Measurements from ENCODE around the gene CD96. TPM values are rescaled to one million over a fixed set of nuclear protein-coding genes. Genes with fewer than 3 reads are reported as not detected.

The CD96 gene
- total RNA-seq, 1 experiment from 2014 or later = 0.59 TPM

- DNase-seq = no peak
- Histone ChIP-seq H3K9me3 (no peaks in the 10 kb centered on the region), H3K27me3 (replicated peaks; ENCODE audit: control insufficient read depth, insufficient read depth, low read length) (no peaks in the 10 kb centered on the region), H3K4me3 (ENCODE audit: low read depth, low read length) (no peak overlapping the region), H3K4me1 (peaks cover 21% of the 10 kb centered on the region), H3K36me3 (ENCODE audit: control insufficient read depth, insufficient read depth, low read length) (no peaks in the 10 kb centered on the region)
- POLR2A ChIA-PET = no interaction called here
- BruUV-seq (replicated peaks) = no TSS peak
- no peaks in the 10 kb centered on the region for H3K27me3 Mint-ChIP-seq (ENCODE audit: insufficient read depth, unreplicated experiment)
- no peak overlapping the region for H3K27ac Mint-ChIP-seq (ENCODE audit: unreplicated experiment)
- intact Hi-C loops (cut with micrococcal nuclease; ENCODE audit: unreplicated experiment) = no loop called here
- CTCF ChIA-PET = interaction anchor here (1.2 kb wide), 1 partner anchor 27 kb away, joined by 4 read pairs; no protein-coding TSS in a partner anchor
- H3K36me3 Mint-ChIP-seq (ENCODE audit: insufficient read depth, unreplicated experiment) = no peaks in the 10 kb centered on the region
- H3K9me3 Mint-ChIP-seq (ENCODE audit: unreplicated experiment) = no peaks in the 10 kb centered on the region
- H3K4me3 Mint-ChIP-seq (ENCODE audit: unreplicated experiment) = no peak overlapping the region
- TF ChIP-seq CTCF (IDR thresholded peaks at IDR 0.05; ENCODE audit: insufficient read depth in 1 of 2, low read depth in 1 of 2, low read length in 1 of 2, severe bottlenecking in 1 of 2, unreplicated experiment in 1 of 2) = no peak
- H3K4me1 Mint-ChIP-seq (ENCODE audit: low read depth, unreplicated experiment) = peaks cover 19% of the 10 kb centered on the region
Measured at GRCh38 chr3:111694471-111694870, 152.5 kb downstream of the CD96 start.

GRCh38 chr3:111695636-111696117 is 153.7 kb downstream of the CD96 start:
- Mint-ChIP-seq H3K27ac (ENCODE audit: unreplicated experiment) (no peak overlapping the region), H3K9me3 (ENCODE audit: unreplicated experiment) (no peaks in the 10 kb centered on the region), H3K4me1 (ENCODE audit: low read depth, unreplicated experiment) (peaks cover 19% of the 10 kb centered on the region), H3K4me3 (ENCODE audit: unreplicated experiment) (no peak overlapping the region), H3K27me3 (ENCODE audit: insufficient read depth, unreplicated experiment) (no peaks in the 10 kb centered on the region), H3K36me3 (ENCODE audit: insufficient read depth, unreplicated experiment) (no peaks in the 10 kb centered on the region)
- no peaks in the 10 kb centered on the region for H3K9me3 ChIP-seq
- no peak for TF ChIP-seq CTCF (IDR thresholded peaks at IDR 0.05; ENCODE audit: insufficient read depth in 1 of 2, low read depth in 1 of 2, low read length in 1 of 2, severe bottlenecking in 1 of 2, unreplicated experiment in 1 of 2)
- CTCF ChIA-PET = no interaction called here
- no peaks in the 10 kb centered on the region for H3K27me3 ChIP-seq (replicated peaks; ENCODE audit: control insufficient read depth, insufficient read depth, low read length)
- H3K36me3 ChIP-seq (ENCODE audit: control insufficient read depth, insufficient read depth, low read length) = no peaks in the 10 kb centered on the region
- H3K4me1 ChIP-seq = peaks cover 22% of the 10 kb centered on the region
- no peak overlapping the region for H3K4me3 ChIP-seq (ENCODE audit: low read depth, low read length)
- intact Hi-C loops (cut with micrococcal nuclease; ENCODE audit: unreplicated experiment) = no loop called here
- no peak for DNase-seq
- POLR2A ChIA-PET = no interaction called here
- no TSS peak for BruUV-seq (replicated peaks)

- ChIA-PET POLR2A (no interaction called here), CTCF (interaction anchor here (0.6 to 1.3 kb wide), 3 partner anchors 16 to 165 kb away, joined by 3 read pairs; no protein-coding TSS in a partner anchor)
- intact Hi-C loops (cut with micrococcal nuclease; ENCODE audit: unreplicated experiment) = no loop called here
- H3K36me3 Mint-ChIP-seq (ENCODE audit: insufficient read depth, unreplicated experiment) = no peaks in the 10 kb centered on the region
- no peak overlapping the region for H3K4me3 Mint-ChIP-seq (ENCODE audit: unreplicated experiment)
- H3K27me3 Mint-ChIP-seq (ENCODE audit: insufficient read depth, unreplicated experiment) = no peaks in the 10 kb centered on the region
- Histone ChIP-seq H3K4me1 (peaks cover 11% of the 10 kb centered on the region; the same call in 1 of the 2 replicates), H3K9me3 (no peaks in the 10 kb centered on the region), H3K36me3 (ENCODE audit: control insufficient read depth, insufficient read depth, low read length) (no peaks in the 10 kb centered on the region), H3K27me3 (replicated peaks; ENCODE audit: control insufficient read depth, insufficient read depth, low read length) (no peaks in the 10 kb centered on the region), H3K4me3 (ENCODE audit: low read depth, low read length) (no peak overlapping the region)
- H3K27ac Mint-ChIP-seq (ENCODE audit: unreplicated experiment) = no peak overlapping the region
- no peak for DNase-seq
- no TSS peak for BruUV-seq (replicated peaks)
- TF ChIP-seq CTCF (IDR thresholded peaks at IDR 0.05; ENCODE audit: insufficient read depth in 1 of 2, low read depth in 1 of 2, low read length in 1 of 2, severe bottlenecking in 1 of 2, unreplicated experiment in 1 of 2) = no peak
- no peaks in the 10 kb centered on the region for H3K9me3 Mint-ChIP-seq (ENCODE audit: unreplicated experiment)
- H3K4me1 Mint-ChIP-seq (ENCODE audit: low read depth, unreplicated experiment) = no peaks in the 10 kb centered on the region
Measured at GRCh38 chr3:111700054-111700453, 158.1 kb downstream of the CD96 start.
